K562 treated with DMSO at 1 percent for 24 hours (cell line): ENCODE data around the gene SELENOO. TPM values are rescaled to one million over a fixed set of nuclear protein-coding genes. Genes with fewer than 3 reads are reported as not detected.

Experiments
- total RNA-seq: library from RNA; unstranded; fragments of 300-600 nt; gene quantifications from 2 replicates; pipeline ENCODE4 v1.2.3, GENCODE V29; 2022; ENCODE audit warnings: low read depth; ENCODE audit not compliant: insufficient read depth

SELENOO gene, protein sequence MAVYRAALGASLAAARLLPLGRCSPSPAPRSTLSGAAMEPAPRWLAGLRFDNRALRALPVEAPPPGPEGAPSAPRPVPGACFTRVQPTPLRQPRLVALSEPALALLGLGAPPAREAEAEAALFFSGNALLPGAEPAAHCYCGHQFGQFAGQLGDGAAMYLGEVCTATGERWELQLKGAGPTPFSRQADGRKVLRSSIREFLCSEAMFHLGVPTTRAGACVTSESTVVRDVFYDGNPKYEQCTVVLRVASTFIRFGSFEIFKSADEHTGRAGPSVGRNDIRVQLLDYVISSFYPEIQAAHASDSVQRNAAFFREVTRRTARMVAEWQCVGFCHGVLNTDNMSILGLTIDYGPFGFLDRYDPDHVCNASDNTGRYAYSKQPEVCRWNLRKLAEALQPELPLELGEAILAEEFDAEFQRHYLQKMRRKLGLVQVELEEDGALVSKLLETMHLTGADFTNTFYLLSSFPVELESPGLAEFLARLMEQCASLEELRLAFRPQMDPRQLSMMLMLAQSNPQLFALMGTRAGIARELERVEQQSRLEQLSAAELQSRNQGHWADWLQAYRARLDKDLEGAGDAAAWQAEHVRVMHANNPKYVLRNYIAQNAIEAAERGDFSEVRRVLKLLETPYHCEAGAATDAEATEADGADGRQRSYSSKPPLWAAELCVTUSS
- 40.8 and 51.9 TPM in 2 replicates for total RNA-seq

DNA sequence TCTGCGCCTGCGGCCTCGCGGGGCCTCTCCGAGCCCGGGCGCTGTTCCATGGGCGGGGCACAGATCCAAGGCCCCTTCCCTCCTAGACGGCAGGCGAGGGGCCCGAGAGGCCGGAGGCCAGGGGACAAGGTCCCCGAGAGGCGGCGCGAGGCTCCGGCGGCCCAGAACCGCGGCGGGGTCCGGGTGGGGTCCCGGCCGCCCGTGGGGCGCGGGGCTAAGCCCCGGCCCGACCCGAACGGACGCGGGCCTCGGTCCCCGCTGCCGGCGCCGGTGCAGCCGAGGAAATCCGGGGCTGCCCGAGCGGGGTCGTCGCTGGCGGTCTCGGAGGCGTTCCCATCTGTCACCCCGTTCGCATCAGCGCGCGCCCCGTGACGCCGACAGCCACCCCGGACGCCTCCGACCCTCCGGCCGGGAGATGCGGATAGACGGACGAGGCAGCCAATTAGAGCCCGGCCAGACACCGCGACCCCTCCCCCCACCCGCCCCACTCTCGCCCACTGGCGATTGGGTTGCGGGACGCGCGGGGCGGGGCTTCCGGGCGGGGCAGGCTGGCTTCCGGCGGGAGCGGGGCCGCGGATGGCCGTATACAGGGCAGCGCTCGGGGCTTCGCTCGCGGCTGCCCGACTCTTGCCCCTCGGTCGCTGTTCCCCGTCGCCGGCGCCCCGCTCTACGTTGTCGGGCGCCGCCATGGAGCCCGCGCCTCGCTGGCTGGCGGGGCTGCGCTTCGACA lies at the start of gene SELENOO:
Gene SELENOO (plus strand): TSS at position 551 of the 730 bp plus-strand sequence. CDS start 26 bp downstream, at position 577.

DNA sequence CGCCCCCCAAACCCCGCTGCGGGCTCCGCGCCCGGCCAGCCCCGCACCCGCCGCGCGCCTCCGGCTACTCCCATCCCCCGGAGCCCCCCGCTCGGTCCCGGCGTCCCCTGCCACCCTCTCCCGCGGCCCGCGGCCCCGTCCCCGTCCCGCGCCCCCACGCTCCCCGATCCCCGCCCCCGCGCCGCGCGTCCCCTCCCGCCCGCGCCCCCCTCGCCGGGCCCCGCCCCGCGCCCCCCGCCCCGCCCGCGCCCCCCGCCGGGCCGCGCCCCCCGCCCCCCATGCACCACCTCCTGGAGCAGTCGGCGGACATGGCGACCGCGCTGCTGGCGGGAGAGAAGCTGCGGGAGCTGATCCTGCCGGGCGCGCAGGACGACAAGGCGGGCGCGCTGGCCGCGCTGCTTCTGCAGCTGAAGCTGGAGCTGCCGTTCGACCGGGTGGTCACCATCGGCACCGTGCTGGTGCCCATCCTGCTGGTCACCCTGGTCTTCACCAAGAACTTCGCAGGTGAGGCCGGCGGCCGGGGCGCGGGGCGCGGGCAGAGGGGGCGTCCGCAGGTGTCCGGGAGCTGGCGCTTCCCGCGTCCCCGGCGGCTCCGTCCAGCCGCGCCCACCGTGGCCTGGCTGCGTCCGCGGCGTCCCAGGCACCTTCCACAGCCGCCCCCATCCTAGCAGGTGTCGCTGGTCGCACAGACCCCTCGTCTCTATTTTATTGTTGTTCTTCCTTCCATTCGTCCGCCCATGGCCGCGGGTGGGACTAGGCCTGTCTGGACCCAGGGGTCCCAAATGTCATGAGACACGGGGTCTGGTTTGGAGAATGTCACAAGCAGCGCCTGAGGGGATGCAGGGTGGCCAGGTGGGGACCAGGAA lies 30.1 kb upstream of the SELENOO start, which contains the start of gene PANX2:
Gene PANX2 (plus strand): TSS at position 279 of the 866 bp plus-strand sequence. CDS start 0 bp downstream, at position 279.

GRCh38 chr22:50185375-50186087 lies 15.3 kb upstream of the SELENOO start, which contains the start of gene TRABD:
Gene TRABD (plus strand): TSS chr22:50185913. CDS start chr22:50193061, 7,148 bp downstream.

GRCh38 chr22:50244420-50245213 lies 43.8 kb downstream of the SELENOO start, which contains the start of gene TUBGCP6:
Gene TUBGCP6 (minus strand): TSS chr22:50245023. CDS start chr22:50244459, 564 bp downstream.

GRCh38 chr22:50250555-50251476 lies 50.0 kb downstream of the SELENOO start, which contains the start of gene HDAC10:
Gene HDAC10 (minus strand): TSS chr22:50251265. CDS start chr22:50251032, 233 bp downstream.

GRCh38 chr22:50261615-50262459 lies 61.0 kb downstream of the SELENOO start, which contains the start of gene MAPK12:
Gene MAPK12 (minus strand): TSS chr22:50261683. CDS start chr22:50261509, 174 bp downstream.

Other genes starting within 250 kb of the SELENOO start
- gene PIM3, start 240.2 kb upstream of the SELENOO start, total RNA-seq: 92.1 and 105 TPM in 2 replicates
- gene IL17REL, start 188.2 kb upstream of the SELENOO start, total RNA-seq: 0.07 TPM in 1 of 2 replicates, not detected in the other
- not detected in 2 replicates for gene TTLL8, start 142.7 kb upstream of the SELENOO start, total RNA-seq
- 0.35 and 0.38 TPM in 2 replicates for gene MLC1, start 115.6 kb upstream of the SELENOO start, total RNA-seq
- gene MOV10L1, start 111.0 kb upstream of the SELENOO start, total RNA-seq: 0.09 TPM in 1 of 2 replicates, not detected in the other
- gene PANX2, start 30.3 kb upstream of the SELENOO start, total RNA-seq: 38.0 and 42.2 TPM in 2 replicates
- 56.0 and 65.4 TPM in 2 replicates for gene TRABD, start 15.1 kb upstream of the SELENOO start, total RNA-seq
- 29.5 and 37.4 TPM in 2 replicates for gene TUBGCP6, start 44.0 kb downstream of the SELENOO start, total RNA-seq
- gene HDAC10, start 50.3 kb downstream of the SELENOO start, total RNA-seq: 34.8 and 39.7 TPM in 2 replicates
- gene MAPK12, start 60.7 kb downstream of the SELENOO start, total RNA-seq: 26.2 and 28.0 TPM in 2 replicates
- 7.6 and 10.1 TPM in 2 replicates for gene MAPK11, start 69.4 kb downstream of the SELENOO start, total RNA-seq
- 34.9 and 38.8 TPM in 2 replicates for gene PLXNB2, start 106.6 kb downstream of the SELENOO start, total RNA-seq
- gene DENND6B, start 126.0 kb downstream of the SELENOO start, total RNA-seq: 2.9 and 3.5 TPM in 2 replicates
- gene PPP6R2, start 142.3 kb downstream of the SELENOO start, total RNA-seq: 61.9 and 66.5 TPM in 2 replicates